GM21737 (cell line): ENCODE results near the gene MTSS2.
"Not testable (repeated sequence)": the region's sequence is repeated elsewhere in the genome, so short reads cannot be mapped to it uniquely, and the experiment has no call there.

Source experiments
- ATAC-seq: cut with Tn5 transposase; IDR thresholded peaks from one replicate; pipeline ENCODE4 v1.9.1; 2021; ENCODE audit warnings: mild to moderate bottlenecking, moderate library complexity; ENCODE audit not compliant: unreplicated experiment

The MTSS2 gene

GRCh38 chr16:70656712-70657263, 29.1 kb downstream of the MTSS2 start:
- ATAC-seq, result no peak

GRCh38 chr16:70656065-70656711, 29.7 kb downstream of the MTSS2 start:
- ATAC-seq, result no peak

- no peak for ATAC-seq
Observed at GRCh38 chr16:70653809-70654771, 31.8 kb downstream of the MTSS2 start.

GRCh38 chr16:70653406-70653805, 32.4 kb downstream of the MTSS2 start:
- ATAC-seq, result no peak

GRCh38 chr16:70652322-70652721, 33.5 kb downstream of the MTSS2 start:
- no peak for ATAC-seq

GRCh38 chr16:70651524-70651923, 34.3 kb downstream of the MTSS2 start:
- ATAC-seq, result no peak

- ATAC-seq, result no peak
Observed at GRCh38 chr16:70650216-70650615, 35.6 kb downstream of the MTSS2 start.

GRCh38 chr16:70649300-70649699, 36.6 kb downstream of the MTSS2 start:
- ATAC-seq, result no peak

- ATAC-seq, result no peak
Observed at GRCh38 chr16:70648606-70649005, 37.2 kb downstream of the MTSS2 start.

GRCh38 chr16:70647441-70648359, 38.2 kb downstream of the MTSS2 start:
- ATAC-seq, result no peak

GRCh38 chr16:70646260-70647241, 39.3 kb downstream of the MTSS2 start, which contains the start of gene IL34:
Gene IL34 (plus strand): TSS chr16:70646559. CDS start chr16:70646948, 389 bp downstream.
- ATAC-seq, result no peak

- no peak for ATAC-seq
Observed at GRCh38 chr16:70644763-70645597, 40.9 kb downstream of the MTSS2 start.

- not testable (repeated sequence) for ATAC-seq
Observed at GRCh38 chr16:70643264-70643663, 42.6 kb downstream of the MTSS2 start.

- no peak for ATAC-seq
Observed at GRCh38 chr16:70642633-70643032, 43.2 kb downstream of the MTSS2 start.

- no peak for ATAC-seq
Observed at GRCh38 chr16:70638814-70639792, 46.8 kb downstream of the MTSS2 start.
